Bronchial epithelial cell (primary cell): ENCODE results near the gene SLC37A3. TPM values are rescaled to one million over a fixed set of nuclear protein-coding genes. Genes with fewer than 3 reads are reported as not detected.

Experiments
- DNase-seq: peaks from one replicate; pipeline ENCODE4 v3.0.0-alpha.2; 2010; ENCODE audit warnings: low read depth
- FAIRE-seq: peaks from 2 replicates; lab custom pipeline; 2011; peaks lifted over from hg19 to GRCh38; lab: Jason Lieb, UNC
- H3K27me3 ChIP-seq: 2 replicates; pipeline ENCODE4 v1.5.1; 2011; ENCODE audit warnings: low read length; ENCODE audit not compliant: control insufficient read depth, insufficient read depth
- H3K36me3 ChIP-seq: 2 replicates; pipeline ENCODE4 v1.5.1; 2011; ENCODE audit warnings: low read length; ENCODE audit not compliant: control insufficient read depth, insufficient read depth
- H3K4me3 ChIP-seq: 2 replicates; pipeline ENCODE4 v1.5.1; 2011; ENCODE audit warnings: mild to moderate bottlenecking, low read depth, low read length, control low read depth
- total RNA-seq: library from RNA; depleted of rRNA; stranded (reverse); fragments of >200 nt; gene quantifications from 2 replicates; pipeline ENCODE4 v1.2.1, GENCODE V29; 2014
- TF ChIP-seq, protein P1 (sequence below): IDR thresholded peaks from 2 replicates; pipeline ENCODE4 v1.5.1; 2011; ENCODE audit warnings: mild to moderate bottlenecking, moderate library complexity, low read length, control low read depth, inconsistent platforms; ENCODE audit not compliant: insufficient read depth, severe bottlenecking

The SLC37A3 gene
- total RNA-seq, 1 donor from 2014 or later, result 58.7 TPM

DNA sequence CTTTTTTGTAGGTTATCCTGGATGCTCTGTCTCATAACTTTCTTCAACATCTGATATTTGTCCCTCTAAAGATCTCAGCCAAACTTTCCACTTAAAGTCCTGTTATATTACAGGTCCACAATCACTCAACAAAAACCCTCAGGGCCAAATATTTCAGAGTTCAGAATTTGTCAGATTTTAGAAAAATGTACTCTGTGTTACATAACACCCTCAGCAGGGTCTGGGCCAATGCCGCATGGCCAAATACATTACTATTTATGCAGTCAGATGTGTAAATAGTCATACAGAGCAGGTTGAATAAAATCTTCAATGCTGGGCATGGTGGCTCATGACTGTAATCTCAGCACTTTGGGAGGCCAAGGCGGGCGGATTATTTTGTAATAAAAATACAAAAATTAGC, 17.0 kb upstream of the SLC37A3 start:
- Histone ChIP-seq H3K27me3 (no peaks in the 10 kb centered on the region), H3K36me3 (no peaks in the 10 kb centered on the region), H3K4me3 (no peak overlapping the region)
- FAIRE-seq, result no peak
- TF ChIP-seq, protein P1, sequence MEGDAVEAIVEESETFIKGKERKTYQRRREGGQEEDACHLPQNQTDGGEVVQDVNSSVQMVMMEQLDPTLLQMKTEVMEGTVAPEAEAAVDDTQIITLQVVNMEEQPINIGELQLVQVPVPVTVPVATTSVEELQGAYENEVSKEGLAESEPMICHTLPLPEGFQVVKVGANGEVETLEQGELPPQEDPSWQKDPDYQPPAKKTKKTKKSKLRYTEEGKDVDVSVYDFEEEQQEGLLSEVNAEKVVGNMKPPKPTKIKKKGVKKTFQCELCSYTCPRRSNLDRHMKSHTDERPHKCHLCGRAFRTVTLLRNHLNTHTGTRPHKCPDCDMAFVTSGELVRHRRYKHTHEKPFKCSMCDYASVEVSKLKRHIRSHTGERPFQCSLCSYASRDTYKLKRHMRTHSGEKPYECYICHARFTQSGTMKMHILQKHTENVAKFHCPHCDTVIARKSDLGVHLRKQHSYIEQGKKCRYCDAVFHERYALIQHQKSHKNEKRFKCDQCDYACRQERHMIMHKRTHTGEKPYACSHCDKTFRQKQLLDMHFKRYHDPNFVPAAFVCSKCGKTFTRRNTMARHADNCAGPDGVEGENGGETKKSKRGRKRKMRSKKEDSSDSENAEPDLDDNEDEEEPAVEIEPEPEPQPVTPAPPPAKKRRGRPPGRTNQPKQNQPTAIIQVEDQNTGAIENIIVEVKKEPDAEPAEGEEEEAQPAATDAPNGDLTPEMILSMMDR, result no peak
- no peak for DNase-seq

DNA sequence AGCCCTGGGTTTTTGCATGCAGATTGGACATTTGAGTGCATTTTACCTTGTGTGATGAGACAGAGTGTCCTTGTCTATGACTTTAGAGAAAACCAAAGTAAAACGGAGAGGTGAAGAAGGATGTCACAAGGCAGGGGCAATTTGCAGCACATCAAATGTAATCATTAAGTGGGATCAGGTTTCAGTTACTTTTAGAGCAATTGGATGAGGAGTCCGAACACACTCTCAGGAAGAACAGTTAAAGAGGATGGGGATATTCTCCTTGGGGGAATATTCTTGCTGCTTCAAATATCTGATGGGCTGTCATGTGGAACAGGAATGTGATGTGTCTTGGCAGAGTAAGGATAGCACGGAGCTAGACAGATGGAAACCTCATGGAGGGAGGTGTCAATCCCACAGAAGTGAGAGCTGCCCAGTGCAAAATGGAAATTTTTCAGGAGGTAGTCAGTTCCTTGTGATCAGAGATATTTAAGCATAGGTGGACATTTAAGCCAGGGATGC, 6.3 kb upstream of the SLC37A3 start:
- DNase-seq (no peak), FAIRE-seq (no peak)
- TF ChIP-seq, protein P1, result no peak
- Histone ChIP-seq H3K36me3 (no peaks in the 10 kb centered on the region), H3K27me3 (no peaks in the 10 kb centered on the region), H3K4me3 (no peak overlapping the region)

DNA sequence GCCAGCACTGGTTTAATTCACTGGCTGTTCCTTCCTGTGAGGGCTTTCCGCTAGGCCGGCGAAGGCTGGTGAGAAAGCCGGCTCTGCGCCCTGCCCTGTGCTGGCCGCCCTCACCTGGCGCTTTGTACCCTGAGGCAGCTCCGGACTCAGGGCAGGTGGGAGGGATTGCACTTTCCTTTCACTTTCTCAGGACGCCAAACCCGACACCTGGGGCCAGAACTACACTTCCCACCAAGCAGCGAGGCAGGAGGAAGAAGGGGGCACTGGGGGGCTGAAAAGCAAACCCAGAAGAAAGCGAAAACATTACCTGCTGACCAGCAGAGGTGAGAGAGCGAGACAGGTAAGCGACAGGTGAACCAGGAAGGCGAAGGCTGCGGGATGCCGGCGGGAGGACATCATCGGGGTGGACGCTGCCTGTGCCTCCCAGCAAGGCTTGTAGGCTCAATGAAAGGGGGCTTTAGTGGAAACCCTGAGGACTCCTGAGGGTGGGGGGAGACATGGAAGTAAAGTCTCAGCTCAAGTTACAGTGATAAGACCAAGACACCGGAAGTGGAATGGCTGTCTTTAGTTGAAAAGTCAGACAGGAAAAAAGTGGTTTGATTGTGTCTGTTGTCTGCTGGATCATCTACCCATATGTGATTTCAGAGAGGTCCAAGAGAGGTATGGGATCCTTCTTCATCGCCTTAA, 5.7 kb upstream of the SLC37A3 start, which contains the start of gene RAB19:
TSS of gene RAB19 (plus strand) at position 181 of the 687 bp plus-strand sequence. CDS start 3,589 bp downstream, outside the sequence.
- FAIRE-seq (no peak), DNase-seq (no peak)
- H3K36me3 ChIP-seq, result no peaks in the 10 kb centered on the region
- no peaks in the 10 kb centered on the region for H3K27me3 ChIP-seq
- peak within 1 kb of the TSS; percentile 44 for H3K4me3 ChIP-seq
- TF ChIP-seq, protein P1, result no peak

DNA sequence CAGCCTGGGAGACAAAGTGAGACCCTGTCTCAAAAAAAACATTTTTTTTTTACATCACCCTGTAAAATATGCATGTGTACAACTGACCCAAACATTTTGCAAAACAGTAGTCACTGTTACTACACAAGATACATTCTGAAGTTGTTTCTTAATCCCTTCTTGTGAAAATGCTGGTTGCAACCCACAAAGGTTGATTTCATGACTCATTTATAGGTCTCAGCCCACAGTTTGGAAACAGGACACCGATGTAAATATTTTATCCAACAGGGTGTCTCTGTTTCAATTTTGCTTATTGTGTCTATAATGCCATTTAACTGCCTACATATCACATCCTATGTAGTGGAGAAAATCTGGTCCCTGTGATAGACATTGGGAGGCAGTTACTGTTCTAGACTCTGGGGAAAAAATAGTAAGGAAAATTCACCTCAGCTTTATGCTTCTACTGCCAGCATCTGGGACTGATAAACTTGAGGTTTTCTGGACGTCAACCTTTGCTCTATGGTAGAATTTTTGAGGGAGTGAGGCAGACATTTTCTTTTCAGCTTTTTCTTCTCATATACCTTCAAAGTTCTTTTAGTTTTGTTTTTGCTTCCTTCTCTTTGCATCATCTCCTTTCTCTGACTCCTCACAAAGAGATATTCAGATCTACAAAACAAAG, 4.0 kb upstream of the SLC37A3 start:
- FAIRE-seq (no peak), DNase-seq (peak; percentile 46)
- TF ChIP-seq, protein P1, result no peak
- Histone ChIP-seq H3K4me3 (no peak overlapping the region), H3K27me3 (no peaks in the 10 kb centered on the region), H3K36me3 (no peaks in the 10 kb centered on the region)

DNA sequence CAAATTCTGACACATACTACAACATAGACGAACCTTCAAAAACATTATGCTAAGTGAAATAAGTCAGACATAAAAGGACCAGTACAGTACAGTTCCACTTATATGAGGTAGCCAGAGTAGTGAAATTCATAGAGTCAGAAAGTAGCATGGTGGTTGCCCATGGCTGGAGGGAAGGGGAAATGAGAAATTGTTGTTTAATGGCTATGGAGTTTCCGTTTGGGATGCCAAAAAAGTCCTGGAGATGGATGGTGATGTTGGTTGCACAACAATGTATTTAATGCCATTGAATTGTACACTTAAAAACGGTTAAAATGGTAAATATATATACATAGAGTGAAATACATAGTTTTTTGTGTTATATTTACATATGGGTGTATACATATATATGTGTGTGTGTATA, 2.1 kb upstream of the SLC37A3 start:
- DNase-seq (no peak), FAIRE-seq (no peak)
- H3K4me3 ChIP-seq, result no peak overlapping the region
- H3K36me3 ChIP-seq, result no peaks in the 10 kb centered on the region
- TF ChIP-seq, protein P1, result no peak
- no peaks in the 10 kb centered on the region for H3K27me3 ChIP-seq
